ENCODE measurements around the gene JMJD8.

GRCh38 chr16:678858-679813, 5.0 kb downstream of the JMJD8 start:
- TF ChIP-seq CTCF (conservative IDR thresholded peaks at IDR 0.05; ENCODE audit: low read depth, low read length) (no peak), EZH2phosphoT487 (IDR thresholded peaks at IDR 0.05; ENCODE audit: borderline replicate concordance, low read length) (no peak)

Measured in PC-3 (cell line).